ENCODE results near the gene MCM3AP. TPM values are rescaled to one million over a fixed set of nuclear protein-coding genes. Genes with fewer than 3 reads are reported as not detected.

Gene MCM3AP
- total and polyA plus RNA-seq, 9 of the 15 experiments (the other 6 are each of a cell fraction or from before 2014, with no cell fraction given), result 6.5 to 179 (median 69.6) TPM

DNA sequence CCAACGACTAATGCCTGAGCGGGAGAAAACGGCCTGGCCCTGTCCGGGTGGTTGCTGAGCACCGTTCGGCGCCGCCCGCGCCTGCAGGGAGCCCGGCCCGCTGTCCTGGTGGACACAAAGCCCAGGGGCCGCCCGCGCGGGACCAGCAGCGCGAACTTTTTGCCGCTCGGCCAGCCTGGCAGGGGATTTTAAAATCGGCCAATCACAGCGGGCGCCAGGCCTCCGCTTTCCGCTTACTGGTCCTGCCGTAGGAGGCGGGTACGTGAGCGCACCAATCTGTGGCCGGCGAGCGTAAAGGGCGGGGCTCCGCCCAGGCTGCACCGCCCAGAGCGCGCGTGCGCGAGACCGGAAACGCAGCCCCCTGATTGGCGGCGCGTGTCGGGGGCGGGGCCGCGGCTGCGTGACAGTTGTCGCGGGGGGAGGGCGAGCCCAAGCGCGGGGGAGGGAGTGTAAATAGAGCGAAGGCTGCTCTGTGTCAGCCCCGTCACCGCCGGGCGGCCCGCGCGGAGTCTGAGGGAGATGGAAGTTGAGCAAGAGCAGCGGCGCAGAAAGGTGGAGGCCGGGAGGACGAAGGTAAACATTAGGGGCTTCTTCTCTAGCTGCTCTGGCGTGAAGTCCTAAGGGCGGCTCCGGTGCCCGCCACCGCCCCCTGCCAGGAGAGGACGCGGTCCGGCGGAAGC, 38.4 kb upstream of the MCM3AP start, which contains the start of the genes C21orf58 and PCNT (continued):
- TF ChIP-seq, protein P1, sequence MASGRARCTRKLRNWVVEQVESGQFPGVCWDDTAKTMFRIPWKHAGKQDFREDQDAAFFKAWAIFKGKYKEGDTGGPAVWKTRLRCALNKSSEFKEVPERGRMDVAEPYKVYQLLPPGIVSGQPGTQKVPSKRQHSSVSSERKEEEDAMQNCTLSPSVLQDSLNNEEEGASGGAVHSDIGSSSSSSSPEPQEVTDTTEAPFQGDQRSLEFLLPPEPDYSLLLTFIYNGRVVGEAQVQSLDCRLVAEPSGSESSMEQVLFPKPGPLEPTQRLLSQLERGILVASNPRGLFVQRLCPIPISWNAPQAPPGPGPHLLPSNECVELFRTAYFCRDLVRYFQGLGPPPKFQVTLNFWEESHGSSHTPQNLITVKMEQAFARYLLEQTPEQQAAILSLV (tag; IDR thresholded peaks at IDR 0.05), result no peak
- TF ChIP-seq SIN3B (IDR thresholded peaks at IDR 0.05; ENCODE audit: low read depth) (peak; percentile 88), HBP1 (CRISPR knock-in tag; IDR thresholded peaks at IDR 0.05) (peak; percentile 84), POLR2A (conservative IDR thresholded peaks at IDR 0.05) (peak; percentile 96; the same call in 1 of the 2 replicates), EP400 (IDR thresholded peaks at IDR 0.05) (peak; percentile 99), HNRNPLL (IDR thresholded peaks at IDR 0.05; ENCODE audit: low read depth, low read length, poor library complexity, severe bottlenecking) (peak; percentile 87), PHF21A (IDR thresholded peaks at IDR 0.05; ENCODE audit: borderline replicate concordance, low read depth) (0 out of 2 replicates have a peak, but pooled peaks have one; percentile 28), MAZ (CRISPR knock-in tag; conservative IDR thresholded peaks at IDR 0.05 in 1 of 2, IDR thresholded peaks at IDR 0.05 in 1 of 2) (peak; percentile 92), UBTF (IDR thresholded peaks at IDR 0.05; ENCODE audit: borderline replicate concordance in 1 of 2, low read depth in 2 of 2, low read length in 2 of 2) (peak; percentile 28 to 65; a peak in 1 of 4 replicates), PHF8 (IDR thresholded peaks at IDR 0.05; ENCODE audit: borderline replicate concordance, low read length) (peak; percentile 88; the same call in 1 of the 2 replicates), ZNF655 (CRISPR knock-in tag; IDR thresholded peaks at IDR 0.05) (no peak), FOXP1 (CRISPR knock-in tag; IDR thresholded peaks at IDR 0.05) (peak; percentile 92; the same call in 1 of the 2 replicates), RBBP5 (IDR thresholded peaks at IDR 0.05; ENCODE audit: borderline replicate concordance, insufficient read depth, low read length, poor library complexity, severe bottlenecking) (peak; percentile 92), TEAD1 (CRISPR knock-in tag; IDR thresholded peaks at IDR 0.05) (peak; percentile 44 to 86; a peak in 1 of 4 replicates), ZNF561 (CRISPR knock-in tag; conservative IDR thresholded peaks at IDR 0.05) (no peak), CBFB (CRISPR knock-in tag; IDR thresholded peaks at IDR 0.05) (no peak), RBM25 (IDR thresholded peaks at IDR 0.05; ENCODE audit: low read depth, low read length, severe bottlenecking) (peak; percentile 100), ZBTB1 (CRISPR knock-in tag; IDR thresholded peaks at IDR 0.05; ENCODE audit: borderline replicate concordance, low read depth) (peak; percentile 77; the same call in 1 of the 2 replicates), ZBTB17 (CRISPR knock-in tag; IDR thresholded peaks at IDR 0.05) (peak; percentile 56), KDM1A (IDR thresholded peaks at IDR 0.05) (peak in 1 of 2 experiments; percentile 20; a peak in 1 of 4 replicates), GTF2A2 (tag; IDR thresholded peaks at IDR 0.05) (0 out of 2 replicates have a peak, but pooled peaks have one; percentile 31), NR1H2 (CRISPR knock-in tag; IDR thresholded peaks at IDR 0.05) (no peak)

Measured in K562 (cell line).